NT2/D1 (cell line): Measurements from ENCODE around the gene NOL4L.
"Not testable (repeated sequence)": the region's sequence is repeated elsewhere in the genome, so short reads cannot be mapped to it uniquely, and the experiment has no call there.

Experiments used
- DNase-seq: peaks from one replicate; pipeline ENCODE4 v3.0.0-alpha.2; 2011; ENCODE audit warnings: low read depth, low spot score
- H3K27me3 ChIP-seq: 2 replicates; pipeline ENCODE4 v1.6.0; 2011; ENCODE audit warnings: mild to moderate bottlenecking; ENCODE audit not compliant: insufficient read length, insufficient read depth
- H3K36me3 ChIP-seq: 2 replicates; pipeline ENCODE4 v1.6.1; 2011; ENCODE audit warnings: mild to moderate bottlenecking, low read length, mixed read lengths; ENCODE audit not compliant: insufficient read depth, insufficient read length
- H3K4me1 ChIP-seq: 2 replicates; pipeline ENCODE4 v1.5.1; 2011; ENCODE audit not compliant: insufficient read depth, insufficient read length
- H3K4me3 ChIP-seq: 2 replicates; pipeline ENCODE4 v1.5.1; 2011; ENCODE audit warnings: low read depth; ENCODE audit not compliant: insufficient read length
- H3K9ac ChIP-seq: 2 replicates; pipeline ENCODE4 v1.6.0; 2011; ENCODE audit warnings: low read depth; ENCODE audit not compliant: insufficient read length
- H3K9me3 ChIP-seq: 2 replicates; pipeline ENCODE4 v1.5.1; 2011; ENCODE audit warnings: mild to moderate bottlenecking, low read length; ENCODE audit not compliant: insufficient read depth
- SUZ12 ChIP-seq: IDR thresholded peaks from 2 replicates; pipeline ENCODE4 v1.6.1; 2011; ENCODE audit not compliant: insufficient read length, insufficient read depth; ENCODE audit errors: extremely low read depth
- YY1 ChIP-seq: IDR thresholded peaks from 2 replicates; pipeline ENCODE4 v1.6.1; 2011; ENCODE audit not compliant: insufficient read length, insufficient read depth
- ZNF274 ChIP-seq: IDR thresholded peaks from 2 replicates; pipeline ENCODE4 v1.6.1; 2011; ENCODE audit warnings: mild to moderate bottlenecking, low read depth, low read length

Gene NOL4L

DNA sequence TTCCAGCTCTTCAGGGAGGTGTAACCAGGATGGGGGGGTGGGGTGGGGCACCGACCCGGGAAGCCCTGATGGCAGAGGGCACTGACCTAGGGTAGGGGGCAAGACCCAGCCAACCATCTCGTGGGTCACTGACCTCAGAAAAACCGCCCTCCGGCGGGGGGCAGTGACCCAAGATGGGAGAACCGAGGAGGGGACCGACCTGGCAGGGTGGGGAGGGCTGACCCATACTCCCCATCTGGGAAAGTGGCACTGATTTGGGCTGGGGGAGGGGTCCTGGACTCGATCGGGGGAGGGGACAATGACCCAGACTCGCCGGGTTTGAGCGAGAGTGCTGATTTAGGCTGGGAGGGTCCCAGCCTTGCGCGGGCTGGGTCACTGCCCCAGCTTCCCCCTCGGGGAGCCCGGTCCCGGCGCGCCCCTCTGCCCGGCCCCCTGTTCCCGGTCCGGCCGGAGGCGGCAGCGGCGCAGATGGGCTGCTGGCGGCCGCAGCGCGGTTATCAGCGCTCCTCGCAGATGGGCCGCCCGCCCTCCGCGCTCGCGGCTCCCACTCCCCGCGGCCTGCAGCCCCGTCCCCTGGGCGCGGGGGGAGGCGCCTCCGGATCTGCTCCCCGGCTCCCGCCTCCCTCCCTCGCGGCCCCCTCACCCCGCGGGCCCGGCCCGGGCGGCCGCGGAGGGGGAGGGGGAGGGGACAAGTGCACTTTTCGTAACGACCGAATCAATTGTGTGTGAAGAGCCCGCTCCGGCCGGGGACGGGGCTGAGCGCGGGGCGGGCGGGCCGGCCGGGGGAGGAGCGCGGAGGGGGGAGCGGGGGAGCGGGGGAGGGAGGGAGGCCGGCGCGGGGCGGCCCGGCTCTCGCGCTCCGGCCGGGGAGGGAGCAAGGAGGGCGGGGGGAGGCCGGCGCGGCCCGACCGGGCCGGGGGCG, 2.2 kb downstream of the NOL4L start:
- no peaks in the 10 kb centered on the region for H3K36me3 ChIP-seq
- H3K9ac ChIP-seq: peak overlapping the region; percentile 74
- peaks cover 12% of the 10 kb centered on the region for H3K4me1 ChIP-seq

DNA sequence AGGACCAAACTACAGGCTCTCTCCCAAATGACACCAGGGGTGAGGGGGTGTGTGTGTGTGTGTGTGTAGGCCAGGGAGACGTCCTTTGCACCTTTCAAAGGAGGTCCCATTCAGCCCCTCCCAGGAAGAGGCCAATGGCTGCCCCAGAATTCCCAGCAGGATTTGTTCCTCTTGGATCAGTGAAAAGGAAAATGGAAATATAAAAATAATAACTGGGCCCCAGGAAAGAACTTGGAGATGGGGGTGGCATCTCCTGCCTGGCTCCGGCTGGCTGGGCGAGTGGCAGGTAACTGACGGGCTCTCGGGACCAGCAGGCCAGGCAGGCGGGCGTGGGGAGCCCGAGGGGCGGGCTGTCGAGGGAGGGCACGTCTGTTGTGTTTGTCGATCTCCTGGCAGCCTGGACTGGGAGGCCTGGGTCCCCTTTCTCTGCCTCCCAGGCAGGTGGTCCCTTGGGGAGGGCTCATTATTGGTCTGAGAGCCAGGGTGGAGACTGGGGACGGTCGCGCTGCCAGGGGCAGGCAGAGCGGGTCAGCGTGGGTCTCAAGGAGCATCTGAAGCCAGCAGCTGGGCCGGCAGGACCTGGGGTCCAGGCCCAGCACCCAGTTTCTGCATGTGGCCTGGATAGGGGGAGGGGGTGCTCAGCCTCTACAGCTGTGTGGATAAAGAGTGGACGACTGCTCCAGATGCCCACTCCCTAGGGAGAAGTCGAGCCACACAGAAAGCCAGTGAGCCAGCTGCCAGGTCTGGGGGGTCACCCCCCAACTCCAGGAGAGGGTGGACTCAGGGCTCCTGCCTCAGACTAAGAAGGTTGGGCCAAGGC, 3.1 kb downstream of the NOL4L start:
- Histone ChIP-seq H3K36me3 (no peaks in the 10 kb centered on the region), H3K9me3 (no peaks in the 10 kb centered on the region), H3K9ac (no peak overlapping the region), H3K4me3 (no peak overlapping the region), H3K27me3 (peaks cover 16% of the 10 kb centered on the region), H3K4me1 (peaks cover 12% of the 10 kb centered on the region)
- DNase-seq: no peak
- TF ChIP-seq YY1 (no peak), ZNF274 (no peak), SUZ12 (no peak)

More for the DNA sequence above, 2.2 kb downstream of the NOL4L start:
- TF ChIP-seq ZNF274 (no peak), SUZ12 (no peak), YY1 (no peak)
- DNase-seq: no peak
- Histone ChIP-seq H3K4me3 (peak overlapping the region; percentile 36), H3K9me3 (no peaks in the 10 kb centered on the region), H3K27me3 (peaks cover 24% of the 10 kb centered on the region)

DNA sequence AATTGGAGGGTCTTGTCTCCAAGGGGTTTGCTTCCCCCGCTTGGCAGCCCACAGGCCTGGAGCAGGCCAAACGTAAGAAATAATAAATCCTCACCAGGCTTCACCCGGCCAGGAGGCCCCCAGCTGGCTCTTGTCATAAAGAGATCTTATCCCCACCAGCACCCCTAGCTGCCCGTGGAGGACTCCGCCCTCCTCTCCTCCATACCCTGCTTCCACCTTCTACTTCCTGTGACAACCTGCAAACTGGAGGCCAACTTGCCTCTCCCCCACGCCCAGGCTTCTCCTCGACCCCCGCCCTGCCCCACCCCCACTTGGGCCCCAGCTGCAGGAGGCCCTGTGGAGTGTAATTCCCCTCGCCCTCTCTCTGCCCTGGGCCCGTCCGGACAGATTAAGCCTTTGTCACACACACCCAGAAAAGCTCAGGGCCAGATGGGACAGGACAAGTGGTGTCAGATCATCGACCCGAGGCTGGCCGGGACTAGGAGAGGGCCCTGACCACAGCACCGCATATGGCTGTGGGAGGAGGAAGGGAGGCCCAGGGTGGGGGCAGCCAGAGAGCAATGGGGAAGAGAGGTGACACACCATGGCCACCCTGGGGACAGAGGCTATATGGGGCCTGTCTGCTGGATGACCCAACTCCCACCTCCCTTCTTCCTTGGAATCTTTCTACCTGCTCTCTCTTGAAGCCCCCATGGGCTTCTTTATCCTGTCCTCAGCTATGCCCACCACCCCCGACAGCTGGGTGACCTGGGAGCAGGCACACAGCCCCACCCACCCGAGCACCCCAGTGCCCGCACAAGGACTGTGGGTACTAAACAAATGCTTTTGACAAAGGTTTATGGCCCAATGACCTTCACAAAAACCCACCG, 3.9 kb downstream of the NOL4L start:
- no peak overlapping the region for H3K4me3 ChIP-seq
- H3K9me3 ChIP-seq: no peaks in the 10 kb centered on the region
- TF ChIP-seq SUZ12: no peak
- TF ChIP-seq YY1: no peak
- TF ChIP-seq ZNF274: no peak
- H3K27me3 ChIP-seq: peaks cover 8% of the 10 kb centered on the region
- no peak overlapping the region for H3K9ac ChIP-seq
- no peaks in the 10 kb centered on the region for H3K36me3 ChIP-seq
- H3K4me1 ChIP-seq: peaks cover 13% of the 10 kb centered on the region
- DNase-seq: no peak

DNA sequence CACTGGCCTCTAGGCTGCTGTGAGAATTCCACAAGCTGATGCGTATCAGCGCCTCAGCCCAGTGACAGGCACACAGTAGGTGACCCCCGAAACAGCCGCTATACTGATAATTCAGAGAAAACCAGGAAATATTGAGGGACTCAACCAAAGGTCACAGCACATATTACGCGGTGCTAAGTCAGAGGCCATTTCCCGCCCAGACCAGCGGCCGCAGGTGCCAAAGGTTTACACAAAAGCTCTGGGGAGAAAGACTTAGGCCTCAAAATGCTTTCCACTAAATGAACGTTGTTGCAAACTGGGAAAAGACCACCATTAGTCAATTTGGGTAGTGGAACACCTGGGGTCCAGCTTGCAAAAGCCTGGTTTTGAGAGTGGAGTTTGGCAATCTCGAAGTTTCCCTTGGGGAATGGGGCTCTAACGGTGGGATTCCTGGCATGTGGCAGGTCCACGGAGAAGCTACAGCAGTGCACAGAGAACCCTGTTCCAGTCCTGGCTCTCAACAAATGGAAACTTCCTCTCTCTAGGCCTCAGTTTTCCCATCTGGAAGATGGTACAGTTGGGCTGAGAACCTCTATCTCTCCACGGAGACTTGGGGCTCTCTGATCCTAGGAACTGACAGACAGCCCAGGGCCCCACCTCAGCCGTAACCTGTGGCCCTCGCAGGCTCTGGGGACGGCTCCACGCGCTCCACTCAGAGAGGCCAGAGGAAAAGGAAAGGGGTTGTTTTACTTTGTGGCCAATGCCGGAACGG, 4.7 kb downstream of the NOL4L start:
- no peak overlapping the region for H3K9ac ChIP-seq
- no peaks in the 10 kb centered on the region for H3K9me3 ChIP-seq
- H3K27me3 ChIP-seq: no peaks in the 10 kb centered on the region
- no peak for DNase-seq
- TF ChIP-seq ZNF274 (no peak), SUZ12 (no peak), YY1 (no peak)
- peaks cover 13% of the 10 kb centered on the region for H3K4me1 ChIP-seq
- no peaks in the 10 kb centered on the region for H3K36me3 ChIP-seq
- H3K4me3 ChIP-seq: no peak overlapping the region

DNA sequence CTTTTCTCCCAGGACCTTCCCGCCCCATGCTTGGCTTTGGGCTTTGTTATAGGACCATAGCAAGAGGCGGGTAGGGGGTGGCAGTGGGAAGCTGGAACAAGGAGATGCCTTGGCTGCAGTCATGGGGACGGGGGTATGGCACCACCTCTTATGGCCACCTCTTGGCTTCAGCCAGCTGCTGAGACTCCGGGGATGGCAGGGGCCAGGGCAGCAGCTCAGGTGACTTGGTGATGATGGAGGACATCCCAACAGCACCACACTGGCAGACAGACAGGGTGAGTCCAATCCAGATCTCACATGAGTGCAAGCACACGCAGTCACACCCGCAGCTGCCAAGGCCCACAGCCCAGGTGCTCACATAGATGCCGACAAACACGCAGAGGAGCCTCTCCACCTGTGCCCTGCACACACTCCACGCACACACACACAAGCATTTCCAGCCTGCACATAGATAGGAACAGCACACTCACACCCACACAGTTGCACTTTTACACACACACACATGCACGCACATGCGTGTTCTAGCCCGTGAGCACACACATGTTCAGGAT, 6.2 kb downstream of the NOL4L start:
- H3K27me3 ChIP-seq: no peaks in the 10 kb centered on the region
- TF ChIP-seq ZNF274: no peak
- no peak for TF ChIP-seq YY1
- no peak for TF ChIP-seq SUZ12
- H3K9ac ChIP-seq: no peak overlapping the region
- peaks cover 21% of the 10 kb centered on the region for H3K4me1 ChIP-seq
- no peaks in the 10 kb centered on the region for H3K9me3 ChIP-seq
- no peak for DNase-seq
- no peaks in the 10 kb centered on the region for H3K36me3 ChIP-seq
- H3K4me3 ChIP-seq: no peak overlapping the region

DNA sequence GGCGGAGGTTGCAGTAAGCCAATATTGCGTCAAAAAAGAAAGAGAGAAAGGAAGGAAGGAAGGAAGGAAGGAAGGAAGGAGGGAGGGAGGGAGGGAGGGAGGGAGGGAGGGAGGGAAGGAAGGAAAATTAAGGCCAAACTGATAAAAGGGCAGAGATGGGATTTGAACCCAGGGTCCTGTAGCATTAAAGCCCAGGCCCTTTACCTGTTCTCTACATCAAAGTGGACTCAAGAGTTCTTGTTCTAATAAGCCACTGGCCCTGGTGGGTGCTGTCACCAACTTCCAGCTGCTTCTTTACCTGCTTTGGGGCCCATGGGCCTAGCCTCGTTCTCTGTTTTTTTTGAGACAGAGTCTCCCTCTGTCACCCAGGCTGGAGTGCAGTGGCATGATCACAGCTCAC, 7.1 kb downstream of the NOL4L start:
- not testable (repeated sequence) for H3K9me3 ChIP-seq, H3K4me3 ChIP-seq, DNase-seq, H3K9ac ChIP-seq, H3K36me3 ChIP-seq, H3K27me3 ChIP-seq
- H3K4me1 ChIP-seq: peaks cover 24% of the 10 kb centered on the region
